Measurements from ENCODE around the gene PHPT1.
A peak's percentile ranks its signal among the peaks of the same experiment; 100 is the strongest.
"Not testable (repeated sequence)": the region's sequence is repeated elsewhere in the genome, so short reads cannot be mapped to it uniquely, and the experiment has no call there.

The PHPT1 gene

GRCh38 chr9:136858844-136859757 lies 9.9 kb downstream of the PHPT1 start:
- no peak for DNase-seq (ENCODE audit: low read depth in 1 of 2, low spot score in 1 of 2)

DNA sequence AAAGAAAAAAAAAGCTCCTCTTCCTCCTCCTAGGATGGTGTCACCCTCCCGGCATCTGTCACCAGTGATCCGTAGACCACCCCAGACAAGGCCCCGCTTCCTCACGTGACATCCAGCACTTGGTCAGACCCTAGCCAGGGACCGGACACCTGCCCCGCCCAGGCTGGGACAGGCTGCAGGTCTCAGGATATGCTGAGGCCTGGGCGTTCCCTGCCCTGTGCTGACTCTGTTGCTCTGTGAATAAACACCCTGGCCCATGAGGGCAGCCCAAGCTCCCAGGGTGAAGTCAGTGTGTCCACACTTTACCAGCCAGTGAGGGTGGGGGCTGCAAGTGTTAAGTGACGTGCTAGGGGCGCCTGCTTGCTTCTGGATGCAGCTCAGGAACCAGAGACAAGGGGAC lies 11.3 kb downstream of the PHPT1 start:
- DNase-seq (ENCODE audit: low read depth in 1 of 2, low spot score in 1 of 2): no peak

DNA sequence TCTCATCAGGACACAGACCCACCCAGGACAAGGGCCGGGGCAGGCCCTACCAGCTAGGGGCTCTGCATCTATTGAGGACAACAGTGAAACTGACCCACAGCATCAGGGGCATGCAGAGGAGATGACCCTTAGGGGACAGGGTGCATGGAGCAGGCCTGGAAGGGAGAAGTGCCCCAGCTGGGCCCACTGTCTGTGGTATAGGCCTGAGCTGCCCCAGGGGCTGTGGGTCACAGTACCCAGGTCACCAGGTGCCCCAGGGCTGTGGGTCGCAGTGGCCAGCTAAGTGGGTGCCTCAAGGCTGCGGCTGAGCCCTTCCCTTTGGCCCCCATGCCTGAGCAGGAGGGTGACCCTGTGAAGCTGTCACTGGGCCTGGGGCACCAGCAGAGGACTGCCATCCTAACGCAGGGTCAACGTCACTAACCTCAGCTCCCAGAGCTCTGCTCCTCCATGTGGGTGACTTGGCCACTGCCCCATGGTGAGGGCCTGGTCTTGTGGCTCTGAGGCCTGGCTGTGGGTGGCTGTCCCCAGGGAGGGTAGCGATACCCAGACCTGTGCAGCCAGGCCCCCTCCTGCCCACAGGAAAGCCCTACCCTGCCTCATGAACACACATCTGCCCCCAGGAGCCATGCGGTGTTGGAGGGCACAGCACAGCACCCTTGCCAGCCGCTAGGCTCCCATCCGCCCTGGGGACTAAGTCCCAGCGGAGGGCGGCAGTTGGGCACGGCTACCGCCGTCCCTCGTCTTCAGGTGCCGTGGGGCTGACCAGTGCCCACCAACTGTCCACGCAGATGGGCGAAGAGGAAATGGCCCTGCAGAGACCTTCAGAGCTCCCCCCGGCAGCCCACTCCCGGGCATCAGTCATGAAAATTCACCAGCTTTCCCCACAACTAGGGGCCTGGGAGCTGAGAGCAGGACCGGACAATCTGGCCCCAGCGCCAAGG lies 12.0 kb downstream of the PHPT1 start:
- DNase-seq (ENCODE audit: low read depth in 1 of 2, low spot score in 1 of 2): no peak

- no peak for DNase-seq (ENCODE audit: low read depth in 1 of 2, low spot score in 1 of 2)
These were observed 12.8 kb downstream of the PHPT1 start for GRCh38 chr9:136861874-136862457.

DNA sequence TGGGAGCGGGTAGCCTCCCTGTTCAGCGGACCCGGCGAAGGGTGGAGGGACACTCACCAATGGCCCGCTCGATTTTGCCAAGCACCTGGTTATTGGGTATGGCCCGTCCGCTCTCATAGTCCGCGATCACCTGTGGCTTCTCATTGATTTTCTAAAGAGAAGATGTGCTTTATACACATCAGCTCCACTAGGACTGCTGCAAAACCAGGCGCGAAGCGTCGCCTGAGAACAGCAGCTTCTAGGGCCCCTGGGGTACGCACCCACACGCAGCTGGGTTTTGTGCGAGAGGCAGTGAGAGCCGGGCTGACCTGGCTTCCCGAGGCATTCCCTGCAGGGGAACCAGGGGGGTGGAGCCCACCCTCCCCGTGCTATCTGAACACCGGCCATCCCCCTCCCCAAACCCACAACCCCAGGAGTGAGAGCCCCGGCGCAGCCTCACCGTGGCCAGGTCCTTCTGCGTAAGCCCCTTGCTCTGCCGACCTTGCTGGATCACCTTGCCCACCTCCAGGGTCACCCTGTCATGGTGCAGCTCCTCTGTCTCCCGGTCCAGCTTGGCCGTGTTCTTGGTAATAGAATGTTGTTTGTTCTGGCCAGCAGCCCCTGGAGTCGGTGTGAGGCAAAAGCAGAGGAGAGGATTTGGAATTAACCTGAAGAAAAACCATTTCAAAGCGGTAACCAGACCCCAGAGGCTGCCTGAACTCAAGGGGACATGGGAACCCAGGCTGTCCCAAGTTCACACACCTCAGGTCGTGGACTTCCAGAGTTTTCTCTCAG lies 13.8 kb downstream of the PHPT1 start:
- DNase-seq (ENCODE audit: low read depth in 1 of 2, low spot score in 1 of 2): no peak

DNA sequence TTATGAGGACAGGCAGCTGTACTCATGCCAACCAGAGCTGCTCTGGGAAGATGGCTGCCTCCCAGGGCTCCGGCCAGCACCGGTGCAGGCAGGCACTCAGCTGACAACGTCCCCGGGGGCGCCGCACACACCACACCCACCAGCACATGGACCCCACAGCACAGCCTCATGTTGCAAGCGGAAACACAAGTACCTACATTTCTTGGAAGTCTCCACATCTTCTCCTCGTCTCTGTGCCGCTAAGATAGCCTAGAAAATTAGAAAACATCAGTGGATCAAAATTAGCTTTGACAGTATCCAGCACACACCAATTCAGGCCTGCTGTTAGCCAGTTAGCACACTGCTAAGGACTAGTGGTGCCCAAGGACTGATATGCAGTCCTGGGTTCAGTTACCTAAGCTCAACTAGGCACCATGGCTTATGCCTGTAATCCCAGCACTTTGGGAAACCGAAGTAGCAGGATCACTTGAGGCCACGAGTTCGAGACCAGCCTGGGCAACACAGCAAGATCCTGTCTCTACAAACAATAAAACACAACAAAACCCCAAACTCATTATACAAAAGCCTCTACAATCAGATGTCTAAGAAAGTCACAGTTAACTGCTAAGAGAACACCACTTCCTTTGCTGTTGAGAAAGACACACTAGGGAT lies 14.5 kb downstream of the PHPT1 start:
- no peak for DNase-seq (ENCODE audit: low read depth in 1 of 2, low spot score in 1 of 2)

GRCh38 chr9:136865041-136865767 lies 16.0 kb downstream of the PHPT1 start:
- DNase-seq (ENCODE audit: low read depth in 1 of 2, low spot score in 1 of 2): no peak

- no peak for DNase-seq (ENCODE audit: low read depth in 1 of 2, low spot score in 1 of 2)
These were observed 16.5 kb downstream of the PHPT1 start for GRCh38 chr9:136865768-136866103.

GRCh38 chr9:136866898-136867421 lies 17.8 kb downstream of the PHPT1 start:
- not testable (repeated sequence) for DNase-seq (ENCODE audit: low read depth in 1 of 2, low spot score in 1 of 2)

GRCh38 chr9:136867480-136867879 lies 18.3 kb downstream of the PHPT1 start:
- no peak for DNase-seq (ENCODE audit: low read depth in 1 of 2, low spot score in 1 of 2)

GRCh38 chr9:136867917-136868316 lies 18.7 kb downstream of the PHPT1 start:
- no peak for DNase-seq (ENCODE audit: low read depth in 1 of 2, low spot score in 1 of 2)

GRCh38 chr9:136868644-136869043 lies 19.4 kb downstream of the PHPT1 start:
- no peak for DNase-seq (ENCODE audit: low read depth in 1 of 2, low spot score in 1 of 2)

DNA sequence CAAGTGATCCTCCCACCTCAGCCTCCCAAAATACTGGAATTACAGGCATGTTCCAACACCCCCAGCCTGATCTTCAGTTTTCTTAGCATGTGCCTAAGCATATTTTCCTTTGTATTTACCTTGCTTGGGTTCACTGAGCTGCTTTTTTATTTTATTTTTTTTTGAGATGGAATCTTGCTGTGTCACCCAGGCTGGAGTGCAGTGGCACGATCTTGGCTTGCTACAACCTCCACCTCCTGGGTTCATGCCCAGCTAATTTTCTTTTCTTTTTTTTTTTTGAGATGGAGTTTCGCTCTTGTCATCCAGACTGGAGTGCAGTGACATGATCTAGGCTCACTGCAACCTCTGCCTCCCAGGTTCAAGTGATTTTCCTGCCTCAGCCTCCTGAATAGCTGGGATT lies 20.4 kb downstream of the PHPT1 start:
- DNase-seq (ENCODE audit: low read depth in 1 of 2, low spot score in 1 of 2): not testable (repeated sequence)

DNA sequence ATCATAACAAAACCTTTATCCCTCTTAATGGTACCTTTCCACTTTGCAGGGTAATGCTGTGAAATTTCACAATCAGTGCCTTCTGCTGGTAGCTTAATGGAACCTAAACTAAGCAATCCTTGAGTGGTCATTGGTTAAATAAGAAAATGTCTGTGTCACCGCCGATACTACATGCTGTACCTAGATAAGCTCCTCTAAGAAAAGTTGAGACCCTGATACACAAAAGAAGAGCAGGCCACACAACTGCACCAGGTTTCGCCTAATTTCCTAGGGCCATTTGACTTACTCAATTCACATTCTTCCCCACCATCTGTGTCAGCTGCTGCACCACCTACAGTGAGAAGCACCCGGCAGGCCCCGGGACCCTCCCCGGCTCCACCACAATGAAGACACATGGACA lies 25.9 kb downstream of the PHPT1 start:
- no peak for DNase-seq (ENCODE audit: low read depth in 1 of 2, low spot score in 1 of 2)

DNA sequence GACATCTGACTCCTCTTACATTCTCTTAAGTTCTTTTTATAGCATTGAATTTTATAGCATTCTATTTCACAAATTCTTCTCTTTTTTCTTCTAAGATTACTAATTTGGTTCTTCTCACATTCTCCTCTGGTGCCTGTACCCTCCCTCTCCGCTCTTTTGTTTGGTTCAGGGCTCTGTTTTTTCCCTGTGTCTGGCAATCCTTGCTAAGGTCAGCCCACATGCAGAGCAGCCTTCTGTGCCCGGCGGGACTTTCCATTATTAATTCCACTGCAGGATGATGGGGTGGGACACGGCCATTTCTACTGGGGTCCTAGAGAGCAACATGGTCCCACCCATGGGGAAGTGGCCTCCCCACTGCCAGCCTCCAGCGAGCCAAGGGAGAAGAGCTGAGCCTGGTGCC lies 27.3 kb downstream of the PHPT1 start:
- no peak for DNase-seq (ENCODE audit: low read depth in 1 of 2, low spot score in 1 of 2)

DNA sequence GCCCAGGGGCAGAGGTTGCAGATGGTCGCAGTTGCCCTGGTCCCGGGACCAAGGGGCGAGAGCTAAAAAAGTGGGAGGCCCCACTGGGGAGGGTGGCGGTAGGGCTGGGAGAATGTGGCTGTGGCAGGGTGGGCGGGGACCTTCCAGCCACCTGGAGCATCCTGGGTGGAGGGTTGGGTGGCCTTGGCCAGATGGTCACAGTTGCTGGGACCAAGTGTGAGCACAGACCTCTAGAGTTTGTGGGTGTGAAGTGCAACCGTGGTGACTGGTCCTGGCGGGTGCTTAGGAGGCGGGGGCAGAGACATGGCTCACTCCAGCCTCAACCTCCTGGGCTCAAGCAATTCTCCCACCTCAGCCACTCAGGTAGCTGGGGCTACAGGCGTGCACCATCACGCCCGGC lies 31.4 kb downstream of the PHPT1 start:
- no peak for DNase-seq (ENCODE audit: low read depth in 1 of 2, low spot score in 1 of 2)

GRCh38 chr9:136881691-136882108 lies 32.5 kb downstream of the PHPT1 start:
- peak; percentile 24 to 53 for DNase-seq (ENCODE audit: low read depth in 1 of 2, low spot score in 1 of 2)

DNA sequence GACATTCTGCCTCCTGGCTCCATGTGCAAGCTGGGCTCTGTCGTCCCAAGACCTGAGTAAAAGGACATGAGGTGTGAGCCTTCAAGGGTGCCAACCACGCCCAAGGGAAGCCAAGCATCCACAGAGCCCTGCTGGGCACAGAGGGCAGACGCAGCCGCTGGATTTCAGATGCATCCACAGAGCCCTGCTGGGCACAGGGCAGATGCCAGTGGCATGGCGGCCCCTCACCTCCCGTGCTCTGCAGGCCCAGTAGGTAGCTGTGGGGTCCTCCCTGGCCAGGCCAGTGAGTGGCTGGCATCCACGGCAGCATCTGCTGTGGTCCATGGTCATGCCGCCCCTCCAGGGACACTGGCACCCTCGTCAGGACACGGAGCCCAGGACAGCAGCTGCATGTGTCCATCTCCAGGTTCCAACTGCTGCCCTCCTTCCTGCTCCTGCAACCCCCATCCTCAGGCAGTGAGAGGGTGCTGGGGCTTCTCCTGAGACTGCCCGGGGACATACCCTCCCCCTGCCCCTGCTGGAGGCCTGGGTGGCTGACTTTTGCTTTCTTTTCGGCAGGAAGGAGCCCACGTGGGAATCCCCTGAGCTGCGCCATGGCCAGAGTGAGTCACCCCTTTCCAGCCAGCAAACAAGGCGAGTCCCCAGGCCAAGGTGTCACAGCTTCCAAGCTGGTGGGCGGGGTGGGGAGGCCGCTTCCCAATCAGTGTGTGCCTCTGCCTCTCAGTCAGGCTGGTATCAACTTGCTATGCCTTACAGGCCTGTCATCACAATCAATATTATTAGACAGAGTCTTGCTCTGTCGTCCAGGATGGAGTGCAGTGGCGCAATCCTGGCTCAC lies 33.1 kb downstream of the PHPT1 start:
- peak; percentile 81 to 91 for DNase-seq (ENCODE audit: low read depth in 1 of 2, low spot score in 1 of 2)

- DNase-seq (ENCODE audit: low read depth in 1 of 2, low spot score in 1 of 2): not testable (repeated sequence)
These were observed 33.7 kb downstream of the PHPT1 start for GRCh38 chr9:136882947-136883283.

Data from activated CD4-positive, alpha-beta T cell treated with anti-CD3 and anti-CD28 coated beads, Interleukin-2, amount 50 U/mL, for 24 hours (primary cell).